Testis (tissue), 2 donors: ENCODE results near the gene GSX1.

Source experiments
- CTCF ChIP-seq, 3 experiments: fragments of 450-650 bp in 2 of 3; fragments of 200-600 bp in 1 of 3; sonication (generic) in 1 of 3; IDR thresholded peaks; one replicate each; pipeline ENCODE4 v1.5.1; 2016 to 2019; ENCODE audit warnings: antibody characterized with exemption in 3 of 3, mild to moderate bottlenecking in 2 of 3, moderate library complexity in 1 of 3
- POLR2A ChIP-seq: fragments of 450-650 bp; IDR thresholded peaks from one replicate; pipeline ENCODE4 v1.6.1; 2017; ENCODE audit warnings: antibody characterized with exemption, mild to moderate bottlenecking, moderate library complexity

GRCh38 chr13:27770809-27771208 lies 21.5 kb upstream of the GSX1 start:
- TF ChIP-seq CTCF (IDR thresholded peaks at IDR 0.05) (no peak), POLR2A (no peak)
